ENCODE measurements around the gene GPR4.

GPR4 gene

GRCh38 chr19:45547211-45547770 lies 54.7 kb downstream of the GPR4 start:
- DNase-seq: no peak

- no peak for DNase-seq
These were observed 59.8 kb downstream of the GPR4 start for GRCh38 chr19:45542234-45542668.

All from stimulated activated naive CD4-positive, alpha-beta T cell (primary cell).